Mononuclear cell (primary cell): Measurements from ENCODE around the gene DHRS4L2. TPM values are rescaled to one million over a fixed set of nuclear protein-coding genes. Genes with fewer than 3 reads are reported as not detected.
"Not testable (repeated sequence)": the region's sequence is repeated elsewhere in the genome, so short reads cannot be mapped to it uniquely, and the experiment has no call there.

Source experiments
- H3K27me3 ChIP-seq: 2 replicates; pipeline ENCODE4 v1.6.0; 2011; ENCODE audit warnings: low read length, control low read depth; ENCODE audit not compliant: insufficient read depth
- H3K4me1 ChIP-seq: 2 replicates; pipeline ENCODE4 v1.5.1; 2011; ENCODE audit warnings: mild to moderate bottlenecking, low read length, control low read depth; ENCODE audit not compliant: insufficient read depth
- H3K4me3 ChIP-seq: 2 replicates; pipeline ENCODE4 v1.5.1; 2011; ENCODE audit warnings: mild to moderate bottlenecking, low read length, moderate library complexity
- H3K9me3 ChIP-seq: 2 replicates; pipeline ENCODE4 v1.5.1; 2011; ENCODE audit warnings: low read depth, mild to moderate bottlenecking, control low read depth, low read length
- total RNA-seq: library from RNA; depleted of rRNA; stranded (reverse); fragments of >200 nt; gene quantifications from one replicate; pipeline ENCODE4 v1.2.3, GENCODE V29; 2012

Gene DHRS4L2
- total RNA-seq, 1 donor = 5.6 TPM

DNA sequence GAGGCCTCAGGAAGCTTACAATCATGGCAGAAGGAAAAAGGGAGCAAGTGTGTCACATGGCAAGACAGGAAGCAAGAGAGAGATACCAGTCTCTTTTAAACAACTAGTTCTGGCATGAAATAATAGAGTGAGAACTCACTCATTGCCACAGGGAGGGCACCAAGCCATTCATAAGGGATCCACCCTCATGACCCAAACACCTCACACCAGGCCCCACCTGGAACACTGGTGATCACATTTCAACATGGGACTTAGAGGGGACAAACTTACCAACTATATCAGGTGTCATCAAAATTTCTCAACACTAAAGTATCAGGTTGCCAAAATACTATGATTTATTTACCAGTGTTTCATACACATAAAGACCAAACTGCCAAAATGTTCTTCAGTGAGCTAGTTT lies 7.3 kb downstream of the DHRS4L2 start:
- H3K4me1 ChIP-seq, H3K9me3 ChIP-seq, H3K27me3 ChIP-seq, H3K4me3 ChIP-seq: not testable (repeated sequence)

DNA sequence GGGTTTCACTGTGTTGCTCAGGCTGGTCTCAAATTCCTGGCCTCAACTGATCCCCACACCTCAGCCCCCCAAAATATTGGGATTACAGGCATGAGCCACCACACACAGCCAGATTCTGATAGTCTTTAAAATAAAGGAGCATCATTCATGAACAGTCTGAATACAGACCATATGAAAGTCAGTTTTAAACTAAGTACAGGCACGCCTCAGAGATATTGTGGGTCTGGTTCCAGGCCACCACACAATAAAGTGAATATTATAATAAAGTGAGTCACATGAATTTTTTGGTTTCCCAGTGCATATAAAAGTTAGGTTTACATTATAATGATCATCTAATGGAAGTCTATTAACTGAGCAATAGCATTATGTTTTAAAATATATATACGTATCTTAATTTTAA lies 8.1 kb downstream of the DHRS4L2 start:
- not testable (repeated sequence) for H3K27me3 ChIP-seq, H3K4me1 ChIP-seq, H3K9me3 ChIP-seq, H3K4me3 ChIP-seq

DNA sequence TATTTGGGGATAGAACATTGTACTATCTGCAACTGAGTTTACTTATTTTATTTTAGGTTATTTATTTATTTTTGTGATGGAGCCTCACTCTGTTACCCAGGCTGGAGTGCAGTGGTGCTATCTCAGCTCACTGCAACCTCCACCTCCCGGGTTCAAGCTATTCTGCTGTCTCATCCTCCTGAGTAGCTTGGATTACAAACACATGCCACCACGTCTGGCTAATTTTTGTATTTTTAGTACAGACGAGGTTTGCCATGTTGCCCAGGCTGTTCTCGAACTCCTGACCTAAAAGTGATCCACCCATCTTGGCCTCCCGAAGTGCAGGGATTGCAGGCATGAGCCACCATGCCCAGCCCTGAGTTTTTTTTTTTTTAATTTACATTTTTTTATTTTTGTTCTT lies 10.9 kb downstream of the DHRS4L2 start:
- not testable (repeated sequence) for H3K4me1 ChIP-seq, H3K4me3 ChIP-seq, H3K9me3 ChIP-seq, H3K27me3 ChIP-seq

DNA sequence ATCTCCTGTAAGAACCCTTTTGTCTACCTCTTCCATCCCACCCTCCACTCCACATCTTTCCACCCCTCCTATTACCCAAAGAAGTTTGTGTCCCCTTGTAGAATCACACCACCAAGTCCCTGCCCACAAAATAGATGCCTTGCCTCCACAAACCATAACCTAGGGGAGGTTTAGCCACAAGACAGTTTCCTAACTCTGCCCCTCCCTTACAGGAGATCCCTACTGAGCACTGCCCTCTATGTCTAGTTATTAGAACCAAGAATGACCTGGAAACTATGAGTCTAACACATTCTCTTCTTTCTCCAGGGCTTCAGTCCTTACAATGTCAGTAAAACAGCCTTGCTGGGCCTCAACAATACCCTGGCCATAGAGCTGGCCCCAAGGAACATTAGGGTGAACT lies 12.3 kb downstream of the DHRS4L2 start:
- not testable (repeated sequence) for H3K27me3 ChIP-seq, H3K4me3 ChIP-seq, H3K9me3 ChIP-seq

DNA sequence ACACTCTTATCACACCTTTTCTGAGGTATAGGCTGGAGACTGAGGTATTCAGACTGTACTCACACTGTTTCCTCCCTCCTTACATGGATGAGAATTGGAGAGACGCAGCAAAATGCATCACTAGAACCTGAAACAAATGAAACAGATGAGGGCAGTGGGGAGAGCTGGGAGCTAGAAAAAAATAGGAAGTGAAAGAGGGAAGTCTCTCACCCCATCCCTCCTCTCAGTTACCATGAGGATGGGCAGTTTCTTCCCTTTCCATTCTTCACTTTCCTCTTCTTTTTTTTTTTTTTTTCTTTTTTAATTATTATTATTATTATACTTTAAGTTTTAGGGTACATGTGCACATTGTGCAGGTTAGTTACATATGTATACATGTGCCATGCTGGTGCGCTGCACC lies 12.9 kb downstream of the DHRS4L2 start:
- H3K27me3 ChIP-seq, H3K4me1 ChIP-seq, H3K4me3 ChIP-seq, H3K9me3 ChIP-seq: not testable (repeated sequence)

More for the DNA sequence above, 12.3 kb downstream of the DHRS4L2 start:
- H3K4me1 ChIP-seq = not testable (repeated sequence)

DNA sequence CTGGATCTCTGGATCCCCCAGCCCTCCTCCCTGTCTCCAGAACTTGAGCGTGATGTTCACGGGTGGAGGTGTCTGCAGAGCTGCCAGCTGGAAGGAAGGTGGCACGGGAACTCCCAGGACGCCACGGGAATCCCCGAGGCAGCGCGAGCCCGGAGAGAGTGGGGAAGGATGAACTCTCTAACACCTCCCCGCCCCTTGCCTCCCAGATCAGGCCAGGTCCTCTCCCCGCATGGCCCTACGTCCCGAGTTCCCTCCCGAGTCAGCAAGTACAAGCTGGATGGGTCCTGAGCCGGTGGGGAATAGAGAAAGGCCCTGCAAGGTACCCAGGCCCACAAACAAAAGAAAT lies 17.7 kb downstream of the DHRS4L2 start:
- H3K4me1 ChIP-seq, H3K27me3 ChIP-seq, H3K9me3 ChIP-seq: not testable (repeated sequence)
- peak overlapping the region; percentile 26 for H3K4me3 ChIP-seq

DNA sequence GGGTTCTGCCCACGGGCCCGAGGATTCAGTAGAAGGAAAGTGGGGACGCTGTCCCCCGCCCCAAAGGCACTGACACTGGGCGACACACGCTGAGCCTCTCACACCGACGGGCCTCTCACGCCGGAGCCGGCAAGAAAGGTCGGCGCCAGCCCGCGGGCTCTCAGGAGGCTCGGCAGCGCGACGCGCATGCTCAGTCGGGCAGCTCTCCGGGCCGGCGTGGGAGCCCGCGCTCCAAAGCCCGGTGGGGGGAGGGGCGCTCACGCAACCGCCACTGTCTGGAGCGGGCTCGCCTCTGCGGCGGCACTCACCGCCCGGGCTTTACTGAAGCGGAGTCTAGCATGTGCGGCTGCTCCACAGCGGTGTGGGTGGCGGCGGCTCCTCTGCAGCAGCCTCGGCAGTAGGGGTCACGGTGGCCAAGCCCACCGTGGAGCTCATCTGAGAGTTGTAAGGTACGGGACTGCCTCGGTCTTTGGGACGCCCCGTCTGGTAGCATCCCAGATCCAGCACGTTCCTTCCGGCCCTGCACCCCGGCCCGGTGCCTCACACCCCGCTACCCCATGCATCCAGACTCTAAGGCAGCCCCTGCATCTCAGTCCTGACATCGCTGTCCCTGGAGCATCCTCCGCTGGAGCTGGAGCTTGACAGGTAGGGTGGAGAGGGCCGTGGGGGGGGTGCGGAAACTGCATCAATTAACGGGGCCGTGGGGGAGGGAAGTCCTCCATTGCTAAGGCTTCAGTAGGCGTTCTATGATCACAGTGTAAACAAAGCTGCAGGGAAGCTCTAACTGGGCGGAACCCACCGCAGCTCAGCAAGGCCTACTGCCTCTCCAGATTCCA lies 18.3 kb downstream of the DHRS4L2 start:
- peak overlapping the region; percentile 26 for H3K4me3 ChIP-seq
- not testable (repeated sequence) for H3K27me3 ChIP-seq, H3K4me1 ChIP-seq, H3K9me3 ChIP-seq

DNA sequence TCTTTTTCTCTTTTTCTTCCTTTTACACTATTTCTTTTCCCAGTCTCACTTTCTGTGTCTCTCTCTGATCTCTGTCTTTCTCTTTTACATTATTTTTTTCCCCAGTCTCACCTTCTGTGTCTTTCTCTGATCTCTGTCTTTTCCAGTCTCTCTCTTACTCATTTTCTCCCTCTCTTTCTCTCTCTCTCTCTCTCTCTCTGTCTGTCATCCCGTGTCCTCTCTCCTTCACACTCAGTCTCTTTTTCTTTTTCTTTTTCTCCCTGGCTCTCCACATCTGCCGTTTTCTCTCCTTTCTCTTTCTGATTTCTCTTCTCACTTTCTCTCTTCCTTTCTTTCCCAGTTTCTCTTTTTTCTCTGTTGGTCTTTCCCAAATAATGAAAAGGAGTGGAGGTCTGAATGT lies 22.3 kb downstream of the DHRS4L2 start:
- no peaks in the 10 kb centered on the region for H3K9me3 ChIP-seq
- H3K4me3 ChIP-seq = no peak overlapping the region
- peaks cover 15% of the 10 kb centered on the region for H3K4me1 ChIP-seq
- H3K27me3 ChIP-seq = no peaks in the 10 kb centered on the region

DNA sequence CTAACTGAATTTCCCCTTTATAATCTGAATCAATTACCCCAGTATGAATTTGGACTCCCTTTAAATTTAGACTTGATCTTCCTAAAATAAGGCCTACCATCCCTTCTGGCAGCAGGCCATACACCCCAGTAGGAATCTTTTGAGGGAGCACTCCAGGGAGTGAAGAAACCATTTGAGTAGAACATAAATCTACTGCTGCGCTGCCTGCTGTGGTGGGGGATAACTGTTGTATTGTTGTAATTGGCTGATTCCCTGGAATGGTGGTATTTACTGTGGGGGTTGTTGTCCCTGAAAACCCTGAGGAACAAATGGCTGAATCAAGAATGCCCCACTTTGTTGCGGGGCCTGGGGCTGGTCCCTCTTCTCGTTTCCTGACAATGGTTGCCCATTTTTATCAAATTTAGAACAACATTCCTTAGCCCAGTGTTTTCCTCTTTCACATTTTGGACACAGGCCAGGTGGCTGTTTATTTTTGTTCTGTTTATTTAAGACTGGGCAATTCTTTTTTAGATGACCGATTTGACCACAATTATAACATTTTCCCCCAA lies 24.1 kb downstream of the DHRS4L2 start:
- not testable (repeated sequence) for H3K4me3 ChIP-seq, H3K9me3 ChIP-seq, H3K27me3 ChIP-seq
- peaks cover 13% of the 10 kb centered on the region for H3K4me1 ChIP-seq

DNA sequence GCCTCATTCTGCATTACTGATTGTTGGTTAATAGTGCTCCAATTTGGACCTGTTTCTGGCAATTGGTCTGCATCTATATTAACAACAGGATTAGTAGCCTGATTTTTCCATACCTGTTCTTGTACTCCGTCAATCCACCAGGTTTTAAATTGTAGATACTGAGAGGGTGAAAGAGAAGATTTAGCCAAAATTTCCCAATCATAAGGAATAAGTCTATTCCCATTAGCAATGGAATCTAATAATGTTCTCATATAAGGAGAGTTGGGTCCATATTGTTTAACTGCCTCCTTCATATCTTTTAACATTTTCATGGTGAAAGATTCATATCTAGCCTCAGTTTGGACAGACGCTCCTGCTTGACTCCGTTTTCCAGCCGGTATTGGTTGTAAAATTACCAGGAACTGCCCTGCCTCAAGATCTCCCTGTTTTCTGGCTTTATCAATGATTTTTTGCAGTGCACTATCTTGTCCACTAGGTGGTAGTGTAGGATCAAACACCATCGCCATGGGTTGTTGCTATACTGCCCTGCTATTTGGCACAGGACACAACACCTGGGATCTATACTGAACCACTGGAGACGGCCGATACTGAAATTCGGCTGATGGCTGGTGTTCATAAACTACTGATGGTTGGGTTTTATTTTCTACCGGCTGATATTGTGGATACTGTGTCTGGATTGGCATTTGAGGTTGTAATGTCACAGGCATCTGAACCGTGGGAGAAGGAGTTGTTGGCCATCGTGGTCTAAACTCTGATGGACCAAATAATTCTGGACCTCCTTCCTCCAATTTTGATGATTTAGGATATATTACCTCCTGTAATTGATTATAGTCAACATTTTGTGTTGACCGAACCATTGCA lies 25.2 kb downstream of the DHRS4L2 start:
- Histone ChIP-seq H3K4me1 (peaks cover 13% of the 10 kb centered on the region), H3K9me3 (no peaks in the 10 kb centered on the region), H3K27me3 (no peaks in the 10 kb centered on the region), H3K4me3 (no peak overlapping the region)

DNA sequence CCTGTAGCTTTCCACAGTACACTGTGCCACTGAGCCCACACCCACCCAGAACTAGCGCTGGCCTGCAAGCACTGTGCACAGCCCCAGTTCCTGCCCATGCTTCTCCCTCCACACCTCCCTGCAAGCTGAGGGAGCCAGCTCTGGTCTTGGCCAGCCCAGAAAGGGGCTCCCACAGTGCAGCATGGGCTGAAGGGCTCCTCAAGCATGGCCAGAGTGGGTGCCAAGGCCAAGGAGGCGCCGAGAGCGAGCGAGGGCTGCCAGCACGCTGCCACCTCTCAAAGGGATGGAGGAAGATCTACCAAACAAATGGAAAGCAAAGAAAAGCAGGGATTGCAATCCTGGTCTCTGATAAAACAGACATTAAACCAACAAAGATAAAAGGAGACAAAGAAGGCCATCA lies 27.0 kb downstream of the DHRS4L2 start:
- not testable (repeated sequence) for H3K9me3 ChIP-seq, H3K4me3 ChIP-seq, H3K27me3 ChIP-seq
- peaks cover 11% of the 10 kb centered on the region for H3K4me1 ChIP-seq

DNA sequence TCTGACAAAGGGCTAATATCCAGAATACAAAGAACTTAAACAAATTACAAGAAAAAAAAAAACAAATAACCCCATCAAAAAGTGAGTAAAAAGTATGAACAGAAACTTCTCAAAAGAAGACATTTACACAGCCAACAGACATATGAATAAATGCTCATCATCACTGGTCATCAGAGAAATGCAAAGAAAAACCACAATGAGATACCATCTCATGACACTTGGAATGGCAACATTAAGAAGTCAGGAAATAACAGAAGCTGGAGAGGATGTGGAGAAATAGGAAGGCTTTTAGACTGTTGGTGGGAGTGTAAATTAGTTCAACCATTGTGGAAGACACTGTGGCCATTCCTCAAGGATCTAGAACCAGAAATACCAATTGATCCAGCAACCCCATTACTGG lies 30.2 kb downstream of the DHRS4L2 start:
- H3K9me3 ChIP-seq = not testable (repeated sequence)

DNA sequence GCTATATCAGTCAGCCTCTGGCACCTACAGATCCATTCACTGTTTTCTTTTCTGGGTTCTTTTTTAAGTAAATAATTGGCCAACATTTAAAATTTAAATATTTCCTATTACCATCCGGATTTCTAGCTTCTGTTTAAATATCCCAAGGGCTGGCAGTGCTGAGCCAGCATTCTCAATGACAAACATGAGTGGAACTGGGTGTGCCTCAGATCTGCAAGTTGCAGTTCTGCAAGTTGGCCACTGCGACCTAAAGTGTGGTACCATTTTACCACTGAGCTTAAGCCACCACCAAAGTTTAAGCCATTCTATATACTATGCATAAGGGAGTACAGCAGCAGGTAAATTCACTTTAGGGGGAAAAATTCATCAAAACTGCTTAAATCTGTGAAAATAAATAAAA lies 31.2 kb downstream of the DHRS4L2 start:
- H3K27me3 ChIP-seq, H3K4me1 ChIP-seq, H3K4me3 ChIP-seq: not testable (repeated sequence)

More for the DNA sequence above, 30.2 kb downstream of the DHRS4L2 start:
- not testable (repeated sequence) for H3K4me1 ChIP-seq, H3K4me3 ChIP-seq, H3K27me3 ChIP-seq

DNA sequence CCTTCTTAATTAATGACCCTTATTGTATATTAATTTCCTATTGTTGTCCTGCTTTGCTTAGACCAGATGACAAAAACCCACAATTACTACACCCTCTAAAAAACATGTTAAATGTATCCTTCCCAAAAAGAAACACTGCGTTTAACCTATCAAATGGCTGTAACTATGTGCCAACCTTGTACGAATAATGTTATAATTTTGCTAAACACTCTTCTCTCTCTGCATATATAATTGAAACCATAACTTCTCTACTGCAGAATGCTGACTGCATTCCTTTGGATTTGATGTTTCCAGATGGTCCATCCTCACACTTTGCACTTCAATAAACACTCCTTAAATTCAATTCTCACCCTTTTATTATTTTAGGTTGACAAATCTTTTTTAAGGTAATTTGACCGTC lies 31.8 kb downstream of the DHRS4L2 start:
- H3K27me3 ChIP-seq, H3K4me1 ChIP-seq, H3K4me3 ChIP-seq, H3K9me3 ChIP-seq: not testable (repeated sequence)

More for the DNA sequence above, 31.2 kb downstream of the DHRS4L2 start:
- not testable (repeated sequence) for H3K9me3 ChIP-seq

DNA sequence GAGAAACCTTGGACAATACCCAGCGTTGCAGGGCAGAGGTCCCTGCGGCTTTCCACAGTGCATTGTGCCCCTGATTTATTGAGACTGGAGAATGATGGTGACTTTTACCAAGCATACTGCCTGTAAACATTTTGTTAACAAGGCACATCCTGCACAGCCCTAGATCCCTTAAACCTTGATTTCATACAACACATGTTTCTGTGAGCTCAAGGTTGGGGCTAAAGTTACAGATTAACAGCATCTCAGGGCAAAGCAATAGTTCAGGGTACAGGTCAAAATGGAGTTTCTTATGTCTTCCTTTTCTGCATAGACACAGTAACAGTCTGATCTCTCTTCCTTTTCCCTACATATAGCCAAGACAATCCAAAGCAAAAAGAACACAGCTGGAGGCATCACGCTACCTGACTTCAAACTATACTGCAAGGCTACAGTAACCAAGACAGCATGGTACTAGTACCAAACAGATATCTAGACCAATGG lies 36.2 kb downstream of the DHRS4L2 start:
- not testable (repeated sequence) for H3K27me3 ChIP-seq, H3K4me1 ChIP-seq, H3K9me3 ChIP-seq, H3K4me3 ChIP-seq
